HEK293 (cell line): ENCODE measurements around the gene ABCG1.

ENCODE experiments used
- CTCF ChIA-PET: fragments of 350-600 bp; formaldehyde crosslinking; extraction: SDS; loops from one replicate; lab custom pipeline; 2021; ENCODE audit warnings: antibody characterized with exemption; lab: Yijun Ruan, JAX
- POLR2A ChIA-PET: fragments of 300-600 bp; formaldehyde crosslinking; extraction: SDS; loops from one replicate; lab custom pipeline; 2020; ENCODE audit warnings: antibody characterized with exemption, inconsistent platforms; lab: Yijun Ruan, JAX
- H3K27ac ChIP-seq: fragments of 200-500 bp; sonication (Bioruptor generic); 2 replicates; pipeline ENCODE4 v1.5.1; 2014; ENCODE audit warnings: low read depth, low read length, control low read depth, inconsistent platforms; ENCODE audit errors: extremely low read depth
- H3K36me3 ChIP-seq, 2 experiments: fragments of 200-500 bp in 1 of 2; sonication (Bioruptor generic) in 1 of 2; 1 replicate in 1 of 2; 2 replicates in 1 of 2; pipeline ENCODE4 v1.5.1; 2014 to 2017; ENCODE audit warnings: inconsistent platforms in 2 of 2, low read length in 2 of 2; ENCODE audit not compliant: control insufficient read depth in 2 of 2, insufficient read depth in 1 of 2
- H3K4me1 ChIP-seq: fragments of 200-500 bp; sonication (Bioruptor generic); 2 replicates; pipeline ENCODE4 v1.5.1; 2014; ENCODE audit warnings: mild to moderate bottlenecking, low read length, inconsistent platforms; ENCODE audit not compliant: control insufficient read depth, insufficient read depth
- H3K4me3 ChIP-seq: 2 replicates; pipeline ENCODE4 v1.5.1; 2011; ENCODE audit warnings: low read depth, mild to moderate bottlenecking, control low read depth, low read length, moderate library complexity
- H3K9me3 ChIP-seq: fragments of 200-500 bp; sonication (Bioruptor generic); 2 replicates; pipeline ENCODE4 v1.5.1; 2014; ENCODE audit warnings: low read depth, low read length, inconsistent platforms; ENCODE audit not compliant: control insufficient read depth, insufficient read depth
- HOXA7 ChIP-seq: sonication (generic); formaldehyde crosslinking; IDR thresholded peaks from 2 replicates; pipeline ENCODE4 v1.8.1; 2022; ENCODE audit warnings: missing genetic modification reagents, borderline replicate concordance
- KLF7 ChIP-seq: fragments of 450-650 bp; formaldehyde crosslinking; IDR thresholded peaks from 2 replicates; pipeline ENCODE4 v1.5.1; 2016; ENCODE audit warnings: missing biosample characterization, missing genetic modification characterization, borderline replicate concordance
- SP3 ChIP-seq: fragments of 450-650 bp; formaldehyde crosslinking; IDR thresholded peaks from 2 replicates; pipeline ENCODE4 v1.5.1; 2016; ENCODE audit warnings: missing biosample characterization, missing genetic modification characterization
- SP7 ChIP-seq: fragments of 450-650 bp; formaldehyde crosslinking; IDR thresholded peaks from 2 replicates; pipeline ENCODE4 v1.5.1; 2016; ENCODE audit warnings: missing biosample characterization, missing genetic modification characterization
- YY1 ChIP-seq: fragments of 450-650 bp; formaldehyde crosslinking; IDR thresholded peaks from 2 replicates; pipeline ENCODE4 v1.5.1; 2018; ENCODE audit warnings: missing biosample characterization, missing genetic modification characterization
- ZBTB7A ChIP-seq: fragments of 450-650 bp; formaldehyde crosslinking; IDR thresholded peaks from 2 replicates; pipeline ENCODE4 v1.5.1; 2016; ENCODE audit warnings: low read depth, missing biosample characterization, missing genetic modification characterization
- ZNF10 ChIP-seq: fragments of 450-650 bp; formaldehyde crosslinking; IDR thresholded peaks from 2 replicates; pipeline ENCODE4 v1.5.1; 2017; ENCODE audit warnings: missing biosample characterization, missing genetic modification characterization
- ZNF121 ChIP-seq: fragments of 450-650 bp; formaldehyde crosslinking; IDR thresholded peaks from 2 replicates; pipeline ENCODE4 v1.5.1; 2016; ENCODE audit warnings: missing biosample characterization, missing genetic modification characterization
- ZNF132 ChIP-seq: fragments of 450-650 bp; formaldehyde crosslinking; IDR thresholded peaks from 2 replicates; pipeline ENCODE4 v1.5.1; 2017; ENCODE audit warnings: missing biosample characterization, missing genetic modification characterization, borderline replicate concordance
- ZNF214 ChIP-seq: fragments of 450-650 bp; formaldehyde crosslinking; IDR thresholded peaks from 2 replicates; pipeline ENCODE4 v1.5.1; 2017; ENCODE audit warnings: missing biosample characterization, mild to moderate bottlenecking, missing genetic modification characterization, borderline replicate concordance
- ZNF529 ChIP-seq: fragments of 450-650 bp; formaldehyde crosslinking; IDR thresholded peaks from 2 replicates; pipeline ENCODE4 v1.5.1; 2017; ENCODE audit warnings: missing genetic modification characterization, missing biosample characterization; ENCODE audit not compliant: insufficient replicate concordance
- ZNF596 ChIP-seq: fragments of 450-650 bp; IDR thresholded peaks from 2 replicates; pipeline ENCODE4 v1.5.0; 2018; ENCODE audit warnings: missing biosample characterization, mild to moderate bottlenecking, missing genetic modification characterization, moderate library complexity
- ZNF600 ChIP-seq: fragments of 450-650 bp; formaldehyde crosslinking; IDR thresholded peaks from 2 replicates; pipeline ENCODE4 v1.5.1; 2016; ENCODE audit warnings: missing biosample characterization, missing genetic modification characterization
- ZNF701 ChIP-seq: fragments of 450-650 bp; formaldehyde crosslinking; IDR thresholded peaks from 2 replicates; pipeline ENCODE4 v1.5.1; 2016; ENCODE audit warnings: missing biosample characterization, missing genetic modification characterization
- ZSCAN16 ChIP-seq: fragments of 450-650 bp; formaldehyde crosslinking; IDR thresholded peaks from 2 replicates; pipeline ENCODE4 v1.5.1; 2016; ENCODE audit warnings: missing biosample characterization, missing genetic modification characterization
- TF ChIP-seq, protein P1 (sequence below): fragments of 450-650 bp; formaldehyde crosslinking; IDR thresholded peaks from 2 replicates; pipeline ENCODE4 v1.5.1; 2016; ENCODE audit warnings: missing biosample characterization, missing genetic modification characterization, borderline replicate concordance
- TF ChIP-seq, protein P2 (sequence below): fragments of 450-650 bp; formaldehyde crosslinking; IDR thresholded peaks from 2 replicates; pipeline ENCODE4 v1.5.1; 2016; ENCODE audit warnings: missing biosample characterization, missing genetic modification characterization, borderline replicate concordance
- TF ChIP-seq, protein P3 (sequence below): fragments of 450-650 bp; formaldehyde crosslinking; optimal IDR thresholded peaks from 2 replicates; pipeline ENCODE3; 2016; ENCODE audit warnings: missing biosample characterization, mild to moderate bottlenecking, missing genetic modification characterization
- TF ChIP-seq, protein P4 (sequence below): fragments of 450-650 bp; formaldehyde crosslinking; IDR thresholded peaks from 2 replicates; pipeline ENCODE4 v1.5.1; 2017; ENCODE audit warnings: missing biosample characterization, missing genetic modification characterization
- TF ChIP-seq, protein P5 (sequence below): fragments of 450-650 bp; formaldehyde crosslinking; IDR thresholded peaks from 2 replicates; pipeline ENCODE4 v1.5.1; 2016; ENCODE audit warnings: missing biosample characterization, missing genetic modification characterization

ABCG1 gene

DNA sequence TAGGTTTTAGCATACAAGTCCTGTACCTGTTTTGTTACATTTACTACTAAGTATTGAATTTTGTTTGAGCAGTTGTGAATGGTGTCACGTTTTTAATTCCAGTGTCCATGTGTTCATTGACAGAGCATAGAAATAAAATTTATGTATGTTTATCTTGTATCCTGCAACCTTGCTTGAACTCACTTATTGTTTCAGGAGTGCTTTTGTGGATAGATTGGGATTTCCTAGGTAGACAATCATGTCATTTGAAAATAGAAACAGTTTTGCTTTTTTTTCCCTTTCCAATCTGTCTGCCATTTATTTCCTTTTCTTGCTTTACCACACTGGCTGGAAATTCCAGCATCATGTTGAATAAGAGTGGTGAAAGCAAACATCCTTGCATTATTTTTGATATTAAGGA is 15.0 kb upstream of the ABCG1 start:
- Histone ChIP-seq H3K27ac (no peak overlapping the region), H3K4me1 (0 out of 2 replicates have a peak, but pooled peaks cover 2% of the 10 kb centered on the region), H3K4me3 (no peak overlapping the region), H3K9me3 (no peaks in the 10 kb centered on the region), H3K36me3 (no peaks in the 10 kb centered on the region)
- POLR2A ChIA-PET: no interaction called here
- TF ChIP-seq ZNF600 (tag by site-specific recombination): no peak
- TF ChIP-seq, protein P1, sequence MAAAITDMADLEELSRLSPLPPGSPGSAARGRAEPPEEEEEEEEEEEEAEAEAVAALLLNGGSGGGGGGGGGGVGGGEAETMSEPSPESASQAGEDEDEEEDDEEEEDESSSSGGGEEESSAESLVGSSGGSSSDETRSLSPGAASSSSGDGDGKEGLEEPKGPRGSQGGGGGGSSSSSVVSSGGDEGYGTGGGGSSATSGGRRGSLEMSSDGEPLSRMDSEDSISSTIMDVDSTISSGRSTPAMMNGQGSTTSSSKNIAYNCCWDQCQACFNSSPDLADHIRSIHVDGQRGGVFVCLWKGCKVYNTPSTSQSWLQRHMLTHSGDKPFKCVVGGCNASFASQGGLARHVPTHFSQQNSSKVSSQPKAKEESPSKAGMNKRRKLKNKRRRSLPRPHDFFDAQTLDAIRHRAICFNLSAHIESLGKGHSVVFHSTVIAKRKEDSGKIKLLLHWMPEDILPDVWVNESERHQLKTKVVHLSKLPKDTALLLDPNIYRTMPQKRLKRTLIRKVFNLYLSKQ (tag by site-specific recombination): no peak
- TF ChIP-seq ZNF701 (tag by site-specific recombination): no peak
- TF ChIP-seq SP7 (tag by site-specific recombination): no peak
- TF ChIP-seq HOXA7: no peak
- TF ChIP-seq, protein P2, sequence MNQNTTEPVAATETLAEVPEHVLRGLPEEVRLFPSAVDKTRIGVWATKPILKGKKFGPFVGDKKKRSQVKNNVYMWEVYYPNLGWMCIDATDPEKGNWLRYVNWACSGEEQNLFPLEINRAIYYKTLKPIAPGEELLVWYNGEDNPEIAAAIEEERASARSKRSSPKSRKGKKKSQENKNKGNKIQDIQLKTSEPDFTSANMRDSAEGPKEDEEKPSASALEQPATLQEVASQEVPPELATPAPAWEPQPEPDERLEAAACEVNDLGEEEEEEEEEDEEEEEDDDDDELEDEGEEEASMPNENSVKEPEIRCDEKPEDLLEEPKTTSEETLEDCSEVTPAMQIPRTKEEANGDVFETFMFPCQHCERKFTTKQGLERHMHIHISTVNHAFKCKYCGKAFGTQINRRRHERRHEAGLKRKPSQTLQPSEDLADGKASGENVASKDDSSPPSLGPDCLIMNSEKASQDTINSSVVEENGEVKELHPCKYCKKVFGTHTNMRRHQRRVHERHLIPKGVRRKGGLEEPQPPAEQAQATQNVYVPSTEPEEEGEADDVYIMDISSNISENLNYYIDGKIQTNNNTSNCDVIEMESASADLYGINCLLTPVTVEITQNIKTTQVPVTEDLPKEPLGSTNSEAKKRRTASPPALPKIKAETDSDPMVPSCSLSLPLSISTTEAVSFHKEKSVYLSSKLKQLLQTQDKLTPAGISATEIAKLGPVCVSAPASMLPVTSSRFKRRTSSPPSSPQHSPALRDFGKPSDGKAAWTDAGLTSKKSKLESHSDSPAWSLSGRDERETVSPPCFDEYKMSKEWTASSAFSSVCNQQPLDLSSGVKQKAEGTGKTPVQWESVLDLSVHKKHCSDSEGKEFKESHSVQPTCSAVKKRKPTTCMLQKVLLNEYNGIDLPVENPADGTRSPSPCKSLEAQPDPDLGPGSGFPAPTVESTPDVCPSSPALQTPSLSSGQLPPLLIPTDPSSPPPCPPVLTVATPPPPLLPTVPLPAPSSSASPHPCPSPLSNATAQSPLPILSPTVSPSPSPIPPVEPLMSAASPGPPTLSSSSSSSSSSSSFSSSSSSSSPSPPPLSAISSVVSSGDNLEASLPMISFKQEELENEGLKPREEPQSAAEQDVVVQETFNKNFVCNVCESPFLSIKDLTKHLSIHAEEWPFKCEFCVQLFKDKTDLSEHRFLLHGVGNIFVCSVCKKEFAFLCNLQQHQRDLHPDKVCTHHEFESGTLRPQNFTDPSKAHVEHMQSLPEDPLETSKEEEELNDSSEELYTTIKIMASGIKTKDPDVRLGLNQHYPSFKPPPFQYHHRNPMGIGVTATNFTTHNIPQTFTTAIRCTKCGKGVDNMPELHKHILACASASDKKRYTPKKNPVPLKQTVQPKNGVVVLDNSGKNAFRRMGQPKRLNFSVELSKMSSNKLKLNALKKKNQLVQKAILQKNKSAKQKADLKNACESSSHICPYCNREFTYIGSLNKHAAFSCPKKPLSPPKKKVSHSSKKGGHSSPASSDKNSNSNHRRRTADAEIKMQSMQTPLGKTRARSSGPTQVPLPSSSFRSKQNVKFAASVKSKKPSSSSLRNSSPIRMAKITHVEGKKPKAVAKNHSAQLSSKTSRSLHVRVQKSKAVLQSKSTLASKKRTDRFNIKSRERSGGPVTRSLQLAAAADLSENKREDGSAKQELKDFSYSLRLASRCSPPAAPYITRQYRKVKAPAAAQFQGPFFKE (tag by site-specific recombination): no peak
- CTCF ChIA-PET: no interaction called here

DNA sequence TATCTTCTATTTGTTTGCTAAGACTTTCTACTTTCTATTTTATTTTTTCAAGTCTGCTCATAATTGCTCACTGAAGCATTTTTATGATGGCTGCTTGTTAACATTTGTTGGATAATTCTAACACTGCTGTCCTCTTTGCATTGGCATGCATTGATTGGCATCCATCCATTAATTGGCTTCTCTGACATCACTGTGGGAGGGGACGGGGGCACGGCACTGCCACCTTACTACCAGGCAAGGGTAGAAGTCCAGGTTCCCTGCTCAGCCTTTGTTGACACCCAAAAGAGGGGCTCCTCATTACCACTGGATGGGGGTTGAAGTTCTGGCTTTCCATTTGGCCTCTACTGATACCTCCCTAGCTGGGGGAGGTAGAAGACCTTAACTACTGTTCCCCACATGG is 11.5 kb upstream of the ABCG1 start:
- ChIA-PET CTCF (interaction anchor here (0.9 to 1.1 kb wide), 2 partner anchors 13 to 1073 kb away, joined by 3 to 4 read pairs; no protein-coding TSS in a partner anchor), POLR2A (no interaction called here)
- H3K4me3 ChIP-seq: no peak overlapping the region
- no peaks in the 10 kb centered on the region for H3K36me3 ChIP-seq
- no peaks in the 10 kb centered on the region for H3K9me3 ChIP-seq
- no peak overlapping the region for H3K27ac ChIP-seq
- H3K4me1 ChIP-seq: no peaks in the 10 kb centered on the region
- TF ChIP-seq KLF7 (tag by site-specific recombination) (no peak), ZNF10 (no peak), ZNF132 (no peak), YY1 (tag by site-specific recombination) (no peak), ZNF121 (tag by site-specific recombination) (no peak), ZNF596 (tag by site-specific recombination) (no peak), ZNF529 (tag by site-specific recombination) (no peak), ZSCAN16 (no peak), ZNF214 (tag by site-specific recombination) (no peak), SP3 (tag by site-specific recombination) (no peak), ZNF600 (tag by site-specific recombination) (no peak), ZBTB7A (tag by site-specific recombination) (no peak)
- TF ChIP-seq, protein P3, sequence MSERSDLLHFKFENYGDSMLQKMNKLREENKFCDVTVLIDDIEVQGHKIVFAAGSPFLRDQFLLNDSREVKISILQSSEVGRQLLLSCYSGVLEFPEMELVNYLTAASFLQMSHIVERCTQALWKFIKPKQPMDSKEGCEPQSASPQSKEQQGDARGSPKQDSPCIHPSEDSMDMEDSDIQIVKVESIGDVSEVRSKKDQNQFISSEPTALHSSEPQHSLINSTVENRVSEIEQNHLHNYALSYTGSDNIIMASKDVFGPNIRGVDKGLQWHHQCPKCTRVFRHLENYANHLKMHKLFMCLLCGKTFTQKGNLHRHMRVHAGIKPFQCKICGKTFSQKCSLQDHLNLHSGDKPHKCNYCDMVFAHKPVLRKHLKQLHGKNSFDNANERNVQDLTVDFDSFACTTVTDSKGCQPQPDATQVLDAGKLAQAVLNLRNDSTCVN (tag by site-specific recombination): no peak
- TF ChIP-seq, protein P4, sequence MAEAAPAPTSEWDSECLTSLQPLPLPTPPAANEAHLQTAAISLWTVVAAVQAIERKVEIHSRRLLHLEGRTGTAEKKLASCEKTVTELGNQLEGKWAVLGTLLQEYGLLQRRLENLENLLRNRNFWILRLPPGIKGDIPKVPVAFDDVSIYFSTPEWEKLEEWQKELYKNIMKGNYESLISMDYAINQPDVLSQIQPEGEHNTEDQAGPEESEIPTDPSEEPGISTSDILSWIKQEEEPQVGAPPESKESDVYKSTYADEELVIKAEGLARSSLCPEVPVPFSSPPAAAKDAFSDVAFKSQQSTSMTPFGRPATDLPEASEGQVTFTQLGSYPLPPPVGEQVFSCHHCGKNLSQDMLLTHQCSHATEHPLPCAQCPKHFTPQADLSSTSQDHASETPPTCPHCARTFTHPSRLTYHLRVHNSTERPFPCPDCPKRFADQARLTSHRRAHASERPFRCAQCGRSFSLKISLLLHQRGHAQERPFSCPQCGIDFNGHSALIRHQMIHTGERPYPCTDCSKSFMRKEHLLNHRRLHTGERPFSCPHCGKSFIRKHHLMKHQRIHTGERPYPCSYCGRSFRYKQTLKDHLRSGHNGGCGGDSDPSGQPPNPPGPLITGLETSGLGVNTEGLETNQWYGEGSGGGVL (tag by site-specific recombination): no peak
- TF ChIP-seq, protein P5, sequence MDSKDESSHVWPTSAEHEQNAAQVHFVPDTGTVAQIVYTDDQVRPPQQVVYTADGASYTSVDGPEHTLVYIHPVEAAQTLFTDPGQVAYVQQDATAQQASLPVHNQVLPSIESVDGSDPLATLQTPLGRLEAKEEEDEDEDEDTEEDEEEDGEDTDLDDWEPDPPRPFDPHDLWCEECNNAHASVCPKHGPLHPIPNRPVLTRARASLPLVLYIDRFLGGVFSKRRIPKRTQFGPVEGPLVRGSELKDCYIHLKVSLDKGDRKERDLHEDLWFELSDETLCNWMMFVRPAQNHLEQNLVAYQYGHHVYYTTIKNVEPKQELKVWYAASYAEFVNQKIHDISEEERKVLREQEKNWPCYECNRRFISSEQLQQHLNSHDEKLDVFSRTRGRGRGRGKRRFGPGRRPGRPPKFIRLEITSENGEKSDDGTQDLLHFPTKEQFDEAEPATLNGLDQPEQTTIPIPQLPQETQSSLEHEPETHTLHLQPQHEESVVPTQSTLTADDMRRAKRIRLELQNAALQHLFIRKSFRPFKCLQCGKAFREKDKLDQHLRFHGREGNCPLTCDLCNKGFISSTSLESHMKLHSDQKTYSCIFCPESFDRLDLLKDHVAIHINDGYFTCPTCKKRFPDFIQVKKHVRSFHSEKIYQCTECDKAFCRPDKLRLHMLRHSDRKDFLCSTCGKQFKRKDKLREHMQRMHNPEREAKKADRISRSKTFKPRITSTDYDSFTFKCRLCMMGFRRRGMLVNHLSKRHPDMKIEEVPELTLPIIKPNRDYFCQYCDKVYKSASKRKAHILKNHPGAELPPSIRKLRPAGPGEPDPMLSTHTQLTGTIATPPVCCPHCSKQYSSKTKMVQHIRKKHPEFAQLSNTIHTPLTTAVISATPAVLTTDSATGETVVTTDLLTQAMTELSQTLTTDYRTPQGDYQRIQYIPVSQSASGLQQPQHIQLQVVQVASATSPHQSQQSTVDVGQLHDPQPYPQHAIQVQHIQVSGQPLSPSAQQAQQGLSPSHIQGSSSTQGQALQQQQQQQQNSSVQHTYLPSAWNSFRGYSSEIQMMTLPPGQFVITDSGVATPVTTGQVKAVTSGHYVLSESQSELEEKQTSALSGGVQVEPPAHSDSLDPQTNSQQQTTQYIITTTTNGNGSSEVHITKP (tag by site-specific recombination): no peak
